MCF 10A (cell line): ENCODE measurements around the gene BAHCC1. TPM values are rescaled to one million over a fixed set of nuclear protein-coding genes. Genes with fewer than 3 reads are reported as not detected.

Experiments used
- BruUV-seq: library from RNA; stranded (reverse); fragments of 400-500 nt; replicated peaks from 2 replicates; lab custom pipeline; 2021; lab: Mats Ljungman, UMichigan
- CTCF ChIA-PET: fragments of 300-600 bp; sonication (Branson Sonifier 250); formaldehyde crosslinking; extraction: SDS; loops from one replicate; lab custom pipeline; 2021; ENCODE audit warnings: antibody characterized with exemption, inconsistent platforms; lab: Yijun Ruan, JAX
- POLR2A ChIA-PET: fragments of 300-600, 350-650 bp; sonication (Branson Sonifier 250); formaldehyde crosslinking; extraction: SDS; loops from one replicate; lab custom pipeline; 2020; ENCODE audit warnings: antibody characterized with exemption, inconsistent platforms; lab: Yijun Ruan, JAX
- DNase-seq: peaks from one replicate; pipeline ENCODE4 v3.0.0-alpha.2; 2018; ENCODE audit not compliant: unreplicated experiment
- H3K27ac Mint-ChIP-seq: one replicate; pipeline ENCODE4 v1.8.0; 2022; ENCODE audit warnings: mild to moderate bottlenecking, low read depth, mixed read lengths; ENCODE audit not compliant: unreplicated experiment
- H3K27me3 Mint-ChIP-seq: one replicate; pipeline ENCODE4 v1.8.0; 2022; ENCODE audit warnings: mixed read lengths; ENCODE audit not compliant: insufficient read depth, unreplicated experiment
- H3K36me3 Mint-ChIP-seq: one replicate; pipeline ENCODE4 v1.8.0; 2022; ENCODE audit warnings: mild to moderate bottlenecking, moderate library complexity, mixed read lengths; ENCODE audit not compliant: insufficient read depth, unreplicated experiment
- H3K4me1 Mint-ChIP-seq: one replicate; pipeline ENCODE4 v1.8.0; 2022; ENCODE audit warnings: mixed read lengths; ENCODE audit not compliant: insufficient read depth, unreplicated experiment
- H3K4me3 Mint-ChIP-seq: one replicate; pipeline ENCODE4 v1.8.0; 2022; ENCODE audit warnings: mild to moderate bottlenecking, moderate library complexity, mixed read lengths; ENCODE audit not compliant: unreplicated experiment
- H3K9me3 Mint-ChIP-seq: one replicate; pipeline ENCODE4 v1.8.0; 2022; ENCODE audit warnings: mixed read lengths; ENCODE audit not compliant: unreplicated experiment
- intact Hi-C: fragments of 100-400 bp; cut with micrococcal nuclease; formaldehyde crosslinking; loops from 2 replicates; pipeline ENCODE4 v1.14.1; 2022
- total RNA-seq: library from RNA; stranded (reverse); gene quantifications from 2 replicates; pipeline ENCODE4 v1.2.3, GENCODE V29; 2022
- TF ChIP-seq, protein P1 (sequence below): fragments of 200-600 bp; IDR thresholded peaks from one replicate; pipeline ENCODE4 v1.8.0; 2022; ENCODE audit warnings: antibody characterized with exemption, mild to moderate bottlenecking; ENCODE audit not compliant: unreplicated experiment

Gene BAHCC1
- total RNA-seq, 1 experiment from 2014 or later: 7.4 TPM

- no peaks in the 10 kb centered on the region for H3K9me3 Mint-ChIP-seq
- peak overlapping the region; percentile 89 for H3K4me3 Mint-ChIP-seq
- DNase-seq: no peak
- no peaks in the 10 kb centered on the region for H3K27me3 Mint-ChIP-seq
- POLR2A ChIA-PET: interaction anchor here (0.6 to 9.2 kb wide), 14 partner anchors 14 to 641 kb away, joined by 3 to 169 read pairs (median 8); partner anchors contain the start of genes ACTG1, DCXR, NDUFAF8 and SLC38A10
- BruUV-seq: no TSS peak
- peaks cover 31% of the 10 kb centered on the region for H3K36me3 Mint-ChIP-seq
- peak overlapping the region; percentile 99 for H3K27ac Mint-ChIP-seq
- TF ChIP-seq, protein P1, sequence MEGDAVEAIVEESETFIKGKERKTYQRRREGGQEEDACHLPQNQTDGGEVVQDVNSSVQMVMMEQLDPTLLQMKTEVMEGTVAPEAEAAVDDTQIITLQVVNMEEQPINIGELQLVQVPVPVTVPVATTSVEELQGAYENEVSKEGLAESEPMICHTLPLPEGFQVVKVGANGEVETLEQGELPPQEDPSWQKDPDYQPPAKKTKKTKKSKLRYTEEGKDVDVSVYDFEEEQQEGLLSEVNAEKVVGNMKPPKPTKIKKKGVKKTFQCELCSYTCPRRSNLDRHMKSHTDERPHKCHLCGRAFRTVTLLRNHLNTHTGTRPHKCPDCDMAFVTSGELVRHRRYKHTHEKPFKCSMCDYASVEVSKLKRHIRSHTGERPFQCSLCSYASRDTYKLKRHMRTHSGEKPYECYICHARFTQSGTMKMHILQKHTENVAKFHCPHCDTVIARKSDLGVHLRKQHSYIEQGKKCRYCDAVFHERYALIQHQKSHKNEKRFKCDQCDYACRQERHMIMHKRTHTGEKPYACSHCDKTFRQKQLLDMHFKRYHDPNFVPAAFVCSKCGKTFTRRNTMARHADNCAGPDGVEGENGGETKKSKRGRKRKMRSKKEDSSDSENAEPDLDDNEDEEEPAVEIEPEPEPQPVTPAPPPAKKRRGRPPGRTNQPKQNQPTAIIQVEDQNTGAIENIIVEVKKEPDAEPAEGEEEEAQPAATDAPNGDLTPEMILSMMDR: no peak
- CTCF ChIA-PET: interaction anchor here (0.5 to 2.1 kb wide), 5 partner anchors 23 to 98 kb away, joined by 3 to 7 read pairs (median 5); no protein-coding TSS in a partner anchor
- intact Hi-C loops: loop anchor here (5.0 kb wide), 2 partner anchors 69 to 89 kb away; no protein-coding TSS in a partner anchor
- peaks cover 16% of the 10 kb centered on the region for H3K4me1 Mint-ChIP-seq
These were observed 1.0 kb downstream of the BAHCC1 start for GRCh38 chr17:81396278-81396721.

DNA sequence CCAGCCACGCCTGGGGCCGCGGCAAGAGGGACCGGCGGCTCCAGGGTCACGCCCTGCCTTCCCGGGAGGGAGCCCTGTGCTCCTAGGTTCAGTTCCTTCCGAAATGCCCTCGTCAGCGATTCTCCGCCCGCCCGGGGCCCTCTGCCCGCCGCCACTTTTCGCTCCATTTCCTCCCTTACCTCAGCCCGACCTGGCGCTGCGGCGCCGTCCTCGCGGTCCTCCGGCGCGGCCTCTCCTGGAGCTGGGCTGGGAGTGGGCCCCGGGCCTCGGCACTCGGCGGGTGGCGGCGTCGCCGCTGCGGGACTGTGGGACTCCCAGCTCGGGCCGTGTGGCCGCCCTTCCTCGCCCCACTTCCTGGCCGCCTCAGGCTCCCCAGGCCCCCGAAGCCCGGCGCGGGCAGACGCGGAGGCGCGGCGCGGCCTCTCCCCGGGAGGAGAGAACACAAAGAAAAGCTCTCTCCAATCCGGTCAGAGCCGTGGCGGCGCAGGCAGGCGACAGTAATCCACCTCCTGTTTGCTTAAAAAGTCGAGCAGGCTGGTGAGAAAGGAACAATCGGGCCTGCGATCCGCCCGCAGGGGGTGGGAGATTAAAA lies 1.6 kb downstream of the BAHCC1 start:
- intact Hi-C loops: loop anchor here (5.0 kb wide), 2 partner anchors 70 to 90 kb away; no protein-coding TSS in a partner anchor
- no peaks in the 10 kb centered on the region for H3K9me3 Mint-ChIP-seq
- ChIA-PET POLR2A (interaction anchor here (0.6 to 9.2 kb wide), 15 partner anchors 14 to 641 kb away, joined by 3 to 169 read pairs (median 7); partner anchors contain the start of genes ACTG1, DCXR, NDUFAF8 and SLC38A10), CTCF (interaction anchor here (0.5 to 2.1 kb wide), 4 partner anchors 23 to 87 kb away, joined by 3 to 7 read pairs (median 6); no protein-coding TSS in a partner anchor)
- peaks cover 28% of the 10 kb centered on the region for H3K36me3 Mint-ChIP-seq
- no TSS peak for BruUV-seq
- H3K27me3 Mint-ChIP-seq: no peaks in the 10 kb centered on the region
- TF ChIP-seq, protein P1: no peak
- peak overlapping the region; percentile 89 for H3K4me3 Mint-ChIP-seq
- peaks cover 16% of the 10 kb centered on the region for H3K4me1 Mint-ChIP-seq
- peak overlapping the region; percentile 99 for H3K27ac Mint-ChIP-seq
- DNase-seq: peak; percentile 63

GRCh38 chr17:81397314-81398175 lies 2.3 kb downstream of the BAHCC1 start:
- H3K9me3 Mint-ChIP-seq: no peaks in the 10 kb centered on the region
- DNase-seq: peak; percentile 69
- POLR2A ChIA-PET: interaction anchor here (0.7 to 9.2 kb wide), 14 partner anchors 20 to 436 kb away, joined by 3 to 169 read pairs (median 6); partner anchors contain the start of genes ACTG1, NDUFAF8, SLC38A10 and TEPSIN
- H3K4me1 Mint-ChIP-seq: peaks cover 16% of the 10 kb centered on the region
- CTCF ChIA-PET: interaction anchor here (0.7 to 2.1 kb wide), 4 partner anchors 56 to 155 kb away, joined by 3 to 7 read pairs (median 4); no protein-coding TSS in a partner anchor
- no peaks in the 10 kb centered on the region for H3K27me3 Mint-ChIP-seq
- H3K27ac Mint-ChIP-seq: peak overlapping the region; percentile 99
- peaks cover 28% of the 10 kb centered on the region for H3K36me3 Mint-ChIP-seq
- intact Hi-C loops: loop anchor here (5.0 kb wide), 2 partner anchors 70 to 90 kb away; no protein-coding TSS in a partner anchor
- TF ChIP-seq, protein P1: peak; percentile 32
- BruUV-seq: no TSS peak
- H3K4me3 Mint-ChIP-seq: peak overlapping the region; percentile 89
